Measurements from ENCODE around the gene ITPR3.

ITPR3 gene

DNA sequence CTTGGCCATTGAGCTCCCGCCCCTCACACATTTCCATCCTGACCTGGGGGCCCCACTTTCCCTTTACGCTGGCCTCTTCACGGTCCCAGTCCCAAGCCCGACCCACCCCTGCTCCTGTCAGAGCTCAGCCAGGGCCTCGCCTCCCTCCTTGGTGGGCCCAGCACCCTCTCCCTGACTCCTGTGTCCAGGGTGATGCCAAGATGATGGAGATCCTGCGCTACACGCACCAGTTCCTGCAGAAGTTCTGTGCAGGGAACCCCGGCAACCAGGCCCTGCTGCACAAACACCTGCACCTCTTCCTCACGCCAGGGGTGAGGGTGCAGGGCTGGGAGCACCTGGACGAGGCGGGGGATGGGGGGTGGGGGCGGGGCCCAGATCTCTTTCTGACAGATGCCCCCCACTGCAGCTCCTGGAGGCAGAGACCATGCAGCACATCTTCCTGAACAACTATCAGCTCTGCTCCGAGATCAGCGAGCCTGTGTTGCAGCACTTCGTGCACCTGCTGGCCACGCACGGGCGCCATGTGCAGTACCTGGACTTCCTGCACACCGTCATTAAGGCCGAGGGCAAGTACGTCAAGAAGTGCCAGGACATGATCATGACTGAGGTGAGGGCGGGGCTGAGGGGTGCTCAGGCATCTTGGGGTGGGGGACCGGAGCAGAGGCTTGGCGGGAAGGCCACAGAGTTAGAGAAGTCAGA, 57.3 kb downstream of the ITPR3 start:
- Histone ChIP-seq H3K4me3 (ENCODE audit: low read depth, low read length) (no peak overlapping the region), H3K36me3 (ENCODE audit: insufficient read depth, low read length) (peaks cover 12% of the 10 kb centered on the region; the same call in 1 of the 2 replicates), H3K79me2 (ENCODE audit: control insufficient read depth, insufficient read depth, low read length, unreplicated experiment) (no peaks in the 10 kb centered on the region), H3K27me3 (ENCODE audit: insufficient read depth, low read length) (no peaks in the 10 kb centered on the region), H3K27ac (ENCODE audit: low read depth, low read length) (no peak overlapping the region), H3K4me1 (ENCODE audit: control insufficient read depth, insufficient read depth, low read length, unreplicated experiment) (peaks cover 36% of the 10 kb centered on the region), H2AFZ (ENCODE audit: low read length, unreplicated experiment) (no peak overlapping the region)

GRCh38 chr6:33678932-33679490, 57.9 kb downstream of the ITPR3 start:
- H3K4me3 ChIP-seq (ENCODE audit: low read depth, low read length): no peak overlapping the region
- peaks cover 7% of the 10 kb centered on the region; the same call in 1 of the 2 replicates for H3K36me3 ChIP-seq (ENCODE audit: insufficient read depth, low read length)
- no peaks in the 10 kb centered on the region for H3K79me2 ChIP-seq (ENCODE audit: control insufficient read depth, insufficient read depth, low read length, unreplicated experiment)
- no peak overlapping the region for H3K27ac ChIP-seq (ENCODE audit: low read depth, low read length)
- no peak overlapping the region for H2AFZ ChIP-seq (ENCODE audit: low read length, unreplicated experiment)
- H3K4me1 ChIP-seq (ENCODE audit: control insufficient read depth, insufficient read depth, low read length, unreplicated experiment): peaks cover 30% of the 10 kb centered on the region
- H3K27me3 ChIP-seq (ENCODE audit: insufficient read depth, low read length): no peaks in the 10 kb centered on the region

- H3K36me3 ChIP-seq (ENCODE audit: insufficient read depth, low read length): peaks cover 7% of the 10 kb centered on the region; the same call in 1 of the 2 replicates
- H3K27me3 ChIP-seq (ENCODE audit: insufficient read depth, low read length): no peaks in the 10 kb centered on the region
- no peak overlapping the region for H3K4me3 ChIP-seq (ENCODE audit: low read depth, low read length)
- peaks cover 23% of the 10 kb centered on the region for H3K4me1 ChIP-seq (ENCODE audit: control insufficient read depth, insufficient read depth, low read length, unreplicated experiment)
- H3K27ac ChIP-seq (ENCODE audit: low read depth, low read length): no peak overlapping the region
- H2AFZ ChIP-seq (ENCODE audit: low read length, unreplicated experiment): no peak overlapping the region
- no peaks in the 10 kb centered on the region for H3K79me2 ChIP-seq (ENCODE audit: control insufficient read depth, insufficient read depth, low read length, unreplicated experiment)
Measured at GRCh38 chr6:33679761-33680160, 58.6 kb downstream of the ITPR3 start.

- no peak overlapping the region for H3K4me3 ChIP-seq (ENCODE audit: low read depth, low read length)
- no peak overlapping the region for H3K27ac ChIP-seq (ENCODE audit: low read depth, low read length)
- H3K27me3 ChIP-seq (ENCODE audit: insufficient read depth, low read length): no peaks in the 10 kb centered on the region
- H3K4me1 ChIP-seq (ENCODE audit: control insufficient read depth, insufficient read depth, low read length, unreplicated experiment): no peaks in the 10 kb centered on the region
- H3K79me2 ChIP-seq (ENCODE audit: control insufficient read depth, insufficient read depth, low read length, unreplicated experiment): no peaks in the 10 kb centered on the region
- peaks cover 7% of the 10 kb centered on the region; the same call in 1 of the 2 replicates for H3K36me3 ChIP-seq (ENCODE audit: insufficient read depth, low read length)
- H2AFZ ChIP-seq (ENCODE audit: low read length, unreplicated experiment): no peak overlapping the region
Measured at GRCh38 chr6:33682341-33682740, 61.2 kb downstream of the ITPR3 start.

GRCh38 chr6:33683051-33683571, 62.0 kb downstream of the ITPR3 start:
- Histone ChIP-seq H3K79me2 (ENCODE audit: control insufficient read depth, insufficient read depth, low read length, unreplicated experiment) (no peaks in the 10 kb centered on the region), H2AFZ (ENCODE audit: low read length, unreplicated experiment) (no peak overlapping the region), H3K36me3 (ENCODE audit: insufficient read depth, low read length) (peaks cover 7% of the 10 kb centered on the region; the same call in 1 of the 2 replicates), H3K27ac (ENCODE audit: low read depth, low read length) (no peak overlapping the region), H3K4me1 (ENCODE audit: control insufficient read depth, insufficient read depth, low read length, unreplicated experiment) (no peaks in the 10 kb centered on the region), H3K27me3 (ENCODE audit: insufficient read depth, low read length) (no peaks in the 10 kb centered on the region), H3K4me3 (ENCODE audit: low read depth, low read length) (no peak overlapping the region)

DNA sequence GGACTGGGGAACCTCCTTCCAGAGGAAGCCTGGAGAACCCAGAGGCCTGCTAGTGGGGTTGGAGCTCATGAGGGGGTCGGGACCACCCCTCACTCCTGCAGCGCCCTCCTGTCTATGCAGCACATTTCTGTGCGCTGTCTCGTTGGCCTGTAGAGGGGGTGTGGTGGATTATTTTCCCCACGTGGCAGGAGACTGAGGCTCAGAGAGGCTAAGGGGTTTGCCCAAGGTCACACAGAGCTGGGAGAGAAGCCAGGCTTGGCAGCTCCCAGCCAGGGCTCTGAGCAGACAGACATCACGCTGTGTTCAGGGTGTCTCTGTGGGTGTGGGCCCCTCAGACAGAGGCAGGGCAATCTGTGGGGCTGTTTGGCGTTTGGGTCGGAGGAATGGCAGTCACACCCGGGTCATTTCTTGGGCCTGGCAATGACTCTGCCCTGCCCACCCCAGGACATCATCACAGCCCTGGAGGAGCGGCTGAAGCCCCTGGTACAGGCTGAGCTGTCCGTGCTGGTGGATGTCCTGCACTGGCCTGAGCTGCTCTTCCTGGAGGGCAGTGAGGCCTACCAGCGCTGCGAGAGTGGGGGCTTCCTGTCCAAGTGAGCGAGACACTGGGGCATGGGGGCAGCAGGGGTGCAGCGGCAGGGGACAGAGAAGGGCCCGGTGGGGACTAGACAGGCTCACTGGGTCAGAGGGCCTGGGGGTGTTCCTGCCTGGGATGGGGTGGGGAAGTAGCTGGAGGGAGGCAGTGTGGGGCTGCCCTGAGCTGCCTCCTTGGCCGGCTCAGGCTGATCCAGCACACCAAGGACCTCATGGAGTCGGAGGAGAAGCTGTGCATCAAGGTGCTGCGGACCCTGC, 62.7 kb downstream of the ITPR3 start:
- Histone ChIP-seq H3K36me3 (ENCODE audit: insufficient read depth, low read length) (peaks cover 7% of the 10 kb centered on the region; the same call in 1 of the 2 replicates), H3K4me1 (ENCODE audit: control insufficient read depth, insufficient read depth, low read length, unreplicated experiment) (no peaks in the 10 kb centered on the region), H3K79me2 (ENCODE audit: control insufficient read depth, insufficient read depth, low read length, unreplicated experiment) (no peaks in the 10 kb centered on the region), H2AFZ (ENCODE audit: low read length, unreplicated experiment) (no peak overlapping the region), H3K27me3 (ENCODE audit: insufficient read depth, low read length) (no peaks in the 10 kb centered on the region), H3K27ac (ENCODE audit: low read depth, low read length) (no peak overlapping the region), H3K4me3 (ENCODE audit: low read depth, low read length) (no peak overlapping the region)

GRCh38 chr6:33684428-33684896, 63.3 kb downstream of the ITPR3 start:
- H3K36me3 ChIP-seq (ENCODE audit: insufficient read depth, low read length): peaks cover 7% of the 10 kb centered on the region; the same call in 1 of the 2 replicates
- H2AFZ ChIP-seq (ENCODE audit: low read length, unreplicated experiment): no peak overlapping the region
- H3K27me3 ChIP-seq (ENCODE audit: insufficient read depth, low read length): no peaks in the 10 kb centered on the region
- H3K4me1 ChIP-seq (ENCODE audit: control insufficient read depth, insufficient read depth, low read length, unreplicated experiment): no peaks in the 10 kb centered on the region
- H3K4me3 ChIP-seq (ENCODE audit: low read depth, low read length): no peak overlapping the region
- no peak overlapping the region for H3K27ac ChIP-seq (ENCODE audit: low read depth, low read length)
- no peaks in the 10 kb centered on the region for H3K79me2 ChIP-seq (ENCODE audit: control insufficient read depth, insufficient read depth, low read length, unreplicated experiment)

- Histone ChIP-seq H3K27ac (ENCODE audit: low read depth, low read length) (no peak overlapping the region), H3K4me1 (ENCODE audit: control insufficient read depth, insufficient read depth, low read length, unreplicated experiment) (no peaks in the 10 kb centered on the region), H3K27me3 (ENCODE audit: insufficient read depth, low read length) (no peaks in the 10 kb centered on the region), H3K4me3 (ENCODE audit: low read depth, low read length) (no peak overlapping the region), H3K79me2 (ENCODE audit: control insufficient read depth, insufficient read depth, low read length, unreplicated experiment) (no peaks in the 10 kb centered on the region), H2AFZ (ENCODE audit: low read length, unreplicated experiment) (no peak overlapping the region), H3K36me3 (ENCODE audit: insufficient read depth, low read length) (peaks cover 7% of the 10 kb centered on the region; the same call in 1 of the 2 replicates)
Measured at GRCh38 chr6:33684983-33685382, 63.9 kb downstream of the ITPR3 start.

GRCh38 chr6:33685411-33686224, 64.5 kb downstream of the ITPR3 start:
- H3K4me1 ChIP-seq (ENCODE audit: control insufficient read depth, insufficient read depth, low read length, unreplicated experiment): no peaks in the 10 kb centered on the region
- H3K36me3 ChIP-seq (ENCODE audit: insufficient read depth, low read length): peaks cover 7% of the 10 kb centered on the region; the same call in 1 of the 2 replicates
- no peaks in the 10 kb centered on the region for H3K27me3 ChIP-seq (ENCODE audit: insufficient read depth, low read length)
- no peak overlapping the region for H3K27ac ChIP-seq (ENCODE audit: low read depth, low read length)
- no peak overlapping the region for H3K4me3 ChIP-seq (ENCODE audit: low read depth, low read length)
- no peak overlapping the region for H2AFZ ChIP-seq (ENCODE audit: low read length, unreplicated experiment)
- no peaks in the 10 kb centered on the region for H3K79me2 ChIP-seq (ENCODE audit: control insufficient read depth, insufficient read depth, low read length, unreplicated experiment)

Measured in ACC112 (cell line).